NB4 (cell line): Measurements from ENCODE around the gene PKNOX2.

ENCODE experiments used
- CTCF ChIP-seq: IDR thresholded peaks from one replicate; pipeline ENCODE4 v1.5.1; 2012; ENCODE audit warnings: low read depth, low read length
- POLR2A ChIP-seq: IDR thresholded peaks from 2 replicates; pipeline ENCODE4 v1.6.1; 2011; ENCODE audit warnings: mild to moderate bottlenecking; ENCODE audit not compliant: insufficient read length; ENCODE audit errors: extremely low read depth
- TF ChIP-seq, protein P1 (sequence below): IDR thresholded peaks from 2 replicates; pipeline ENCODE4 v1.6.1; 2011; ENCODE audit warnings: low read depth, low read length

- TF ChIP-seq CTCF (no peak), POLR2A (no peak)
- TF ChIP-seq, protein P1, sequence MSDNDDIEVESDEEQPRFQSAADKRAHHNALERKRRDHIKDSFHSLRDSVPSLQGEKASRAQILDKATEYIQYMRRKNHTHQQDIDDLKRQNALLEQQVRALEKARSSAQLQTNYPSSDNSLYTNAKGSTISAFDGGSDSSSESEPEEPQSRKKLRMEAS: no peak
These were observed 161.6 kb downstream of the PKNOX2 start for GRCh38 chr11:125326126-125326525.
